HEK293 (cell line): ENCODE measurements around the gene TMED4.

Source experiments
- CTCF ChIP-seq: fragments of 450-650 bp; formaldehyde crosslinking; IDR thresholded peaks from 2 replicates; pipeline ENCODE4 v1.5.1; 2016; ENCODE audit warnings: missing biosample characterization, missing genetic modification characterization
- ELK4 ChIP-seq: IDR thresholded peaks from 2 replicates; pipeline ENCODE4 v1.6.1; 2011; ENCODE audit warnings: mild to moderate bottlenecking, low read depth, low read length, borderline replicate concordance
- ZNF629 ChIP-seq: fragments of 450-650 bp; formaldehyde crosslinking; IDR thresholded peaks from 2 replicates; pipeline ENCODE4 v1.5.1; 2017; ENCODE audit warnings: missing biosample characterization, missing genetic modification characterization
- ZNF791 ChIP-seq: fragments of 450-650 bp; formaldehyde crosslinking; IDR thresholded peaks from 2 replicates; pipeline ENCODE4 v1.5.1; 2016; ENCODE audit warnings: missing biosample characterization, missing genetic modification characterization

GRCh38 chr7:44621034-44621749 lies 39.2 kb upstream of the TMED4 start:
- TF ChIP-seq CTCF (tag by site-specific recombination) (no peak), ZNF791 (tag by site-specific recombination) (no peak), ZNF629 (no peak), ELK4 (no peak)
